HTR-8/SVneo (cell line): ENCODE measurements around the gene OR10A7.
"Not testable (repeated sequence)": the region's sequence is repeated elsewhere in the genome, so short reads cannot be mapped to it uniquely, and the experiment has no call there.

ENCODE experiments used
- DNase-seq: peaks from one replicate; pipeline ENCODE4 v3.0.0; 2011; ENCODE audit warnings: low spot score, mixed read lengths; ENCODE audit not compliant: insufficient read length
- FAIRE-seq: peaks from 2 replicates; lab custom pipeline; 2011; peaks lifted over from hg19 to GRCh38; lab: Jason Lieb, UNC

Gene OR10A7

GRCh38 chr12:55220725-55221124 is at the start of gene OR10A7:
TSS of gene OR10A7 (plus strand) at chr12:55221025. CDS start at chr12:55221025, 0 bp downstream.
- no peak for DNase-seq
- no peak for FAIRE-seq

GRCh38 chr12:55171445-55171844 is 49.4 kb upstream of the OR10A7 start:
- DNase-seq (no peak), FAIRE-seq (no peak)

GRCh38 chr12:55171846-55172245 is 49.0 kb upstream of the OR10A7 start:
- not testable (repeated sequence) for FAIRE-seq

GRCh38 chr12:55172686-55173085 is 48.1 kb upstream of the OR10A7 start:
- no peak for DNase-seq
- FAIRE-seq = no peak

More at GRCh38 chr12:55171846-55172245, 49.0 kb upstream of the OR10A7 start:
- not testable (repeated sequence) for DNase-seq

- FAIRE-seq (no peak), DNase-seq (no peak)
These were observed 47.4 kb upstream of the OR10A7 start for GRCh38 chr12:55173456-55173855.

GRCh38 chr12:55188573-55188972 is 32.3 kb upstream of the OR10A7 start:
- FAIRE-seq (no peak), DNase-seq (no peak)

- peak; percentile 38 for DNase-seq
- peak; percentile 4 for FAIRE-seq
These were observed 31.8 kb upstream of the OR10A7 start for GRCh38 chr12:55188974-55189556.

GRCh38 chr12:55194382-55194781 is 26.4 kb upstream of the OR10A7 start:
- DNase-seq (no peak), FAIRE-seq (no peak)

- FAIRE-seq = no peak
- DNase-seq = no peak
These were observed 5.7 kb downstream of the OR10A7 start for GRCh38 chr12:55226523-55226922.

GRCh38 chr12:55227643-55228042 is 6.8 kb downstream of the OR10A7 start:
- no peak for FAIRE-seq
- DNase-seq = no peak

GRCh38 chr12:55244309-55244708 is 23.5 kb downstream of the OR10A7 start, which contains the start of gene OR6C74:
TSS of gene OR6C74 (plus strand) at chr12:55244609. CDS start at chr12:55247288, 2,679 bp downstream.
- DNase-seq (no peak), FAIRE-seq (no peak)

GRCh38 chr12:55246159-55246558 is 25.3 kb downstream of the OR10A7 start:
- no peak for FAIRE-seq

GRCh38 chr12:55250944-55251343 is 30.1 kb downstream of the OR10A7 start:
- FAIRE-seq (no peak), DNase-seq (no peak)

More at GRCh38 chr12:55246159-55246558, 25.3 kb downstream of the OR10A7 start:
- no peak for DNase-seq

- no peak for FAIRE-seq
- DNase-seq = no peak
These were observed 32.5 kb downstream of the OR10A7 start for GRCh38 chr12:55253281-55253680.

GRCh38 chr12:55256831-55257230 is 36.0 kb downstream of the OR10A7 start:
- DNase-seq (no peak), FAIRE-seq (no peak)

- no peak for DNase-seq
- no peak for FAIRE-seq
These were observed 37.5 kb downstream of the OR10A7 start for GRCh38 chr12:55258303-55258702.
